Endothelial cell of umbilical vein (primary cell): ENCODE data around the gene APOB. TPM values are rescaled to one million over a fixed set of nuclear protein-coding genes. Genes with fewer than 3 reads are reported as not detected.

Experiments
- BruUV-seq: library from RNA; stranded (reverse); fragments of 400-500 nt; replicated peaks from 2 replicates; lab custom pipeline; 2021; lab: Mats Ljungman, UMichigan
- CTCF ChIA-PET: fragments of 300-600, 350-600 bp; sonication (Branson Sonifier 250); formaldehyde crosslinking; loops from one replicate; lab custom pipeline; 2021; ENCODE audit warnings: antibody characterized with exemption, inconsistent platforms; lab: Charles Lee
- POLR2A ChIA-PET: fragments of 300-600, 350-600 bp; sonication (Branson Sonifier 250); formaldehyde crosslinking; loops from one replicate; lab custom pipeline; 2021; ENCODE audit warnings: antibody characterized with exemption, inconsistent platforms; lab: Charles Lee
- DNase-seq: peaks from one replicate; pipeline ENCODE4 v3.0.0-alpha.2; 2011; ENCODE audit warnings: low read depth, low spot score
- FAIRE-seq: peaks from 2 replicates; lab custom pipeline; 2011; peaks lifted over from hg19 to GRCh38; lab: Jason Lieb, UNC
- H2AFZ ChIP-seq: 2 replicates; pipeline ENCODE4 v1.6.0; 2012; ENCODE audit warnings: low read depth, low read length, control low read depth, inconsistent platforms
- H3K27ac ChIP-seq: 2 replicates; pipeline ENCODE4 v1.5.1; 2011; ENCODE audit warnings: low read depth, mild to moderate bottlenecking, control low read depth, low read length, moderate library complexity; ENCODE audit not compliant: insufficient read depth
- H3K27me3 ChIP-seq, 2 experiments: 2 replicates each; pipeline versions ENCODE4 v1.6.0 to v1.6.1; 2011; ENCODE audit warnings: low read length in 2 of 2, mixed read lengths in 1 of 2; ENCODE audit not compliant: control insufficient read depth in 2 of 2, insufficient read depth in 2 of 2
- H3K36me3 ChIP-seq, 2 experiments: 2 replicates in 1 of 2; 3 replicates in 1 of 2; pipeline ENCODE4 v1.5.1; 2011; ENCODE audit warnings: low read length in 2 of 2, mild to moderate bottlenecking in 1 of 2, moderate library complexity in 1 of 2; ENCODE audit not compliant: control insufficient read depth in 2 of 2, insufficient read depth in 2 of 2; ENCODE audit errors: extremely low read depth in 1 of 2
- H3K4me1 ChIP-seq: 3 replicates; pipeline ENCODE4 v1.5.1; 2011; ENCODE audit warnings: mild to moderate bottlenecking, low read length; ENCODE audit not compliant: control insufficient read depth, insufficient read depth; ENCODE audit errors: extremely low read depth
- H3K4me2 ChIP-seq: 2 replicates; pipeline ENCODE4 v1.6.1; 2011; ENCODE audit warnings: low read length, control low read depth, mixed read lengths; ENCODE audit not compliant: insufficient read depth
- H3K4me3 ChIP-seq, 3 experiments: fragments of 200-600 bp in 1 of 3; sonication (generic), shearing (Covaris generic) in 1 of 3; replicated peaks in 1 of 3; 2 replicates each; pipeline ENCODE4 v1.5.1; 2011 to 2016; ENCODE audit warnings: control low read depth in 3 of 3, low read length in 3 of 3, mild to moderate bottlenecking in 2 of 3, inconsistent platforms in 1 of 3, low read depth in 1 of 3, moderate library complexity in 1 of 3; ENCODE audit not compliant: insufficient read depth in 1 of 3
- H3K79me2 ChIP-seq: 2 replicates; pipeline ENCODE4 v1.6.0; 2012; ENCODE audit warnings: low read length, inconsistent platforms; ENCODE audit not compliant: control insufficient read depth, insufficient read depth
- H3K9ac ChIP-seq: replicated peaks from 2 replicates; pipeline ENCODE3; 2011; ENCODE audit warnings: low read length, control low read depth; ENCODE audit not compliant: insufficient read depth; ENCODE audit errors: extremely low read depth
- H3K9me1 ChIP-seq: replicated peaks from 3 replicates; pipeline ENCODE4 v1.6.0; 2011; ENCODE audit warnings: mild to moderate bottlenecking, low read length; ENCODE audit not compliant: control insufficient read depth, insufficient read depth; ENCODE audit errors: extremely low read depth
- H3K9me3 ChIP-seq: replicated peaks from 2 replicates; pipeline ENCODE4 v1.5.1; 2012; ENCODE audit warnings: low read length, inconsistent platforms; ENCODE audit not compliant: control insufficient read depth, insufficient read depth
- H4K20me1 ChIP-seq: replicated peaks from 2 replicates; pipeline ENCODE3; 2011; ENCODE audit warnings: mild to moderate bottlenecking, low read length; ENCODE audit not compliant: control insufficient read depth, insufficient read depth; ENCODE audit errors: extremely low read depth
- EZH2 ChIP-seq: IDR thresholded peaks from 2 replicates; pipeline ENCODE4 v1.6.1; 2012; ENCODE audit warnings: borderline replicate concordance, low read depth, mild to moderate bottlenecking, moderate library complexity, low read length, inconsistent platforms; ENCODE audit not compliant: severe bottlenecking
- FOS ChIP-seq: IDR thresholded peaks from 2 replicates; pipeline ENCODE4 v1.6.1; 2011; ENCODE audit warnings: mild to moderate bottlenecking, low read length, moderate library complexity, borderline replicate concordance; ENCODE audit not compliant: insufficient read depth
- GATA2 ChIP-seq: IDR thresholded peaks from 2 replicates; pipeline ENCODE4 v1.7.0; 2011; ENCODE audit warnings: low read depth, mild to moderate bottlenecking, moderate library complexity, mixed read lengths, low read length; ENCODE audit not compliant: insufficient read length, insufficient read depth
- JUN ChIP-seq: IDR thresholded peaks from 2 replicates; pipeline ENCODE4 v1.6.1; 2011; ENCODE audit warnings: borderline replicate concordance, low read depth; ENCODE audit not compliant: insufficient read length, insufficient read depth
- MYC ChIP-seq: IDR thresholded peaks from one replicate; pipeline ENCODE4 v1.6.1; 2011; ENCODE audit warnings: mild to moderate bottlenecking, low read depth, low read length
- POLR2A ChIP-seq: IDR thresholded peaks from 2 replicates; pipeline ENCODE4 v1.6.1; 2012; ENCODE audit warnings: low read depth, mild to moderate bottlenecking, control low read depth, low read length
- POLR2AphosphoS5 ChIP-seq: IDR thresholded peaks from 2 replicates; pipeline ENCODE4 v1.6.1; 2012; ENCODE audit warnings: low read depth, mild to moderate bottlenecking, control low read depth, low read length, moderate library complexity; ENCODE audit not compliant: insufficient read depth
- dilution Hi-C: fragments of 300-500 bp; cut with MboI; formaldehyde crosslinking; loops from one replicate; pipeline ENCODE4 v1.15.0; 2019; ENCODE audit warnings: low sequenced_read_pairs; ENCODE audit not compliant: extremely low pct_ligation_motif_present
- intact Hi-C: fragments of 100-400 bp; cut with micrococcal nuclease; formaldehyde crosslinking; loops from one replicate; pipeline ENCODE4 v1.10.0; 2022
- polyA plus RNA-seq, 4 experiments: library from polyadenylated mRNA; depleted of rRNA in 3 of 4; stranded (reverse) in 3 of 4; unstranded in 1 of 4; fragments of >200 nt; gene quantifications; 2 replicates each; pipeline versions ENCODE4 v1.2.1 to v1.2.3, GENCODE V29; 2011 to 2012; ENCODE audit warnings: missing spikeins in 1 of 4
- total RNA-seq: library from RNA; stranded (reverse); gene quantifications from 2 replicates; pipeline ENCODE4 v1.2.3, GENCODE V29; 2021
- TF ChIP-seq, protein P1 (sequence below), 2 donors: IDR thresholded peaks; 1 replicate in 1 of 2; 2 replicates in 1 of 2; pipeline ENCODE4 v1.5.1; 2011; ENCODE audit warnings: low read length in 2 of 2, mild to moderate bottlenecking in 2 of 2, moderate library complexity in 2 of 2, control low read depth in 1 of 2, inconsistent platforms in 1 of 2, low read depth in 1 of 2; ENCODE audit not compliant: insufficient read depth in 1 of 2; ENCODE audit errors: extremely low read depth in 1 of 2
- TF ChIP-seq, protein P2 (sequence below): IDR thresholded peaks from 2 replicates; pipeline ENCODE4 v1.6.1; 2011; ENCODE audit not compliant: insufficient read depth, insufficient read length

APOB gene
- total and polyA plus RNA-seq, 2 donors (not counting 3 experiments of a cell fraction or from before 2014, with no cell fraction given), result 0.07 to 0.09 TPM

DNA sequence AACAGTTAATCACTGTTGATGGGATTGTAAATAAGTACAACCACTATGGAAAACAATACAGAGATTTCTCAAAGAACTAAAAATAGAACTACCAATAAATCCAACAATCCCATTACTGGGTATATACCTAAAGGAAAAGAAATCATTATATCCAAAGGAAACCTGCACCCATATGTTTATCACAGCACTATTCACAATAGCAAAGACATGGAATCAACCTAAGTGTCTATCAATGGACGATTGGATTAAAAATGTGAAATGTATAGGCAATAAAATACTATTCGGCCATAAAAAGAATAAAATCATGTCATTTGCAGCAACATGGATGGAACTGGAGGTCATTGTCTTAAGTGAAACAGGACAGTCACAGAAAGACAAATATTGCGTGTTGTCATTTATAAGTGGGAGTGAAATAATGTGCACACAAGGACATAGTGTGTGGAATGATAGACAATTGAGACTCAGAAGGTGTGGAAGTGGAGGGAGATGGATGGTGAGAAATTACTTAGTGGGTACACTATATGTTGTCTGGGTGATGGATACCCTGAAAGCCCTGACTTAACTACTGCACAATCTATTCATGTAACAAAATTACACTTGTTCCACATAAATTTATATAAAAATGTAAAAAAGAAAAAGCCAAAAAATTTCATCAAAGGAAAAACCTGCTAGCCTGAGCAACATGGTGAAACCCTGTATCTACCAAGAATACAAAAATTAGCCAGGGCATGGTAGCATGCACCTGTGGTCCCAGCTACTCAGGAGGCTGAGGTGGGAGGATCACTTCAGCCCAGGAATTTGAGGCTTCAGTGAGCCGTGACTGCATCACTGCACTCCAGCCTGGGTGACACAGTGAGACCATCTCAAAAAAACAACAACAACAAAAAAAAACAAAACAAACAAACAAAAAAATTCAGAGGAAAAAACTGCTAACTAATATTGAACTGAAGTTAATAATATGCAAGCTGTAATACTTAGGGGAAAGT lies 12.6 kb downstream of the APOB start:
- ChIA-PET CTCF (no interaction called here), POLR2A (no interaction called here)
- Histone ChIP-seq H3K79me2 (no peaks in the 10 kb centered on the region), H3K9me3 (no peaks in the 10 kb centered on the region), H3K36me3 (no peaks in the 10 kb centered on the region), H3K9me1 (no peaks in the 10 kb centered on the region), H3K27ac (no peak overlapping the region), H3K4me2 (no peak overlapping the region), H4K20me1 (no peaks in the 10 kb centered on the region), H3K4me1 (no peaks in the 10 kb centered on the region), H2AFZ (no peak overlapping the region), H3K9ac (no peak overlapping the region), H3K27me3 (no peaks in the 10 kb centered on the region), H3K4me3 (no peak overlapping the region)
- BruUV-seq, result no TSS peak
- DNase-seq (no peak), FAIRE-seq (no peak)
- intact Hi-C loops (no loop called here), dilution Hi-C loops (no loop called here)
- TF ChIP-seq EZH2 (no peak), GATA2 (no peak), MYC (no peak), FOS (no peak), POLR2A (no peak), JUN (no peak), POLR2AphosphoS5 (no peak)
- TF ChIP-seq, protein P1, sequence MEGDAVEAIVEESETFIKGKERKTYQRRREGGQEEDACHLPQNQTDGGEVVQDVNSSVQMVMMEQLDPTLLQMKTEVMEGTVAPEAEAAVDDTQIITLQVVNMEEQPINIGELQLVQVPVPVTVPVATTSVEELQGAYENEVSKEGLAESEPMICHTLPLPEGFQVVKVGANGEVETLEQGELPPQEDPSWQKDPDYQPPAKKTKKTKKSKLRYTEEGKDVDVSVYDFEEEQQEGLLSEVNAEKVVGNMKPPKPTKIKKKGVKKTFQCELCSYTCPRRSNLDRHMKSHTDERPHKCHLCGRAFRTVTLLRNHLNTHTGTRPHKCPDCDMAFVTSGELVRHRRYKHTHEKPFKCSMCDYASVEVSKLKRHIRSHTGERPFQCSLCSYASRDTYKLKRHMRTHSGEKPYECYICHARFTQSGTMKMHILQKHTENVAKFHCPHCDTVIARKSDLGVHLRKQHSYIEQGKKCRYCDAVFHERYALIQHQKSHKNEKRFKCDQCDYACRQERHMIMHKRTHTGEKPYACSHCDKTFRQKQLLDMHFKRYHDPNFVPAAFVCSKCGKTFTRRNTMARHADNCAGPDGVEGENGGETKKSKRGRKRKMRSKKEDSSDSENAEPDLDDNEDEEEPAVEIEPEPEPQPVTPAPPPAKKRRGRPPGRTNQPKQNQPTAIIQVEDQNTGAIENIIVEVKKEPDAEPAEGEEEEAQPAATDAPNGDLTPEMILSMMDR (IDR thresholded peaks at IDR 0.05; ENCODE audit: extremely low read depth in 1 of 2, insufficient read depth in 1 of 2, low read depth in 1 of 2, low read length in 2 of 2), result no peak
- TF ChIP-seq, protein P2, sequence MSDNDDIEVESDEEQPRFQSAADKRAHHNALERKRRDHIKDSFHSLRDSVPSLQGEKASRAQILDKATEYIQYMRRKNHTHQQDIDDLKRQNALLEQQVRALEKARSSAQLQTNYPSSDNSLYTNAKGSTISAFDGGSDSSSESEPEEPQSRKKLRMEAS, result no peak
